GM12878 (cell line): Measurements from ENCODE around the gene EXOC7. TPM values are rescaled to one million over a fixed set of nuclear protein-coding genes. Genes with fewer than 3 reads are reported as not detected.

ENCODE experiments used
- ATAC-seq: fragments of 200-7000 bp; cut with Tn5 transposase; 3 replicates; pipeline ENCODE4 v1.9.1; 2020; ENCODE audit warnings: mild to moderate bottlenecking, moderate library complexity
- BruUV-seq: library from RNA; stranded (reverse); fragments of 400-500 nt; replicated peaks from 2 replicates; lab custom pipeline; 2021; lab: Mats Ljungman, UMichigan
- CTCF ChIA-PET: fragments of 300-600 bp; sonication (Branson Sonifier 250); formaldehyde crosslinking; extraction: SDS; loops from one replicate; lab custom pipeline; 2021; ENCODE audit warnings: inconsistent platforms; lab: Yijun Ruan, JAX
- POLR2A ChIA-PET: fragments of 350-600 bp; formaldehyde crosslinking; extraction: SDS; loops from one replicate; lab custom pipeline; 2021; ENCODE audit warnings: inconsistent platforms; lab: Charles Lee
- RAD21 ChIA-PET: fragments of 300-600 bp; sonication (Branson Sonifier 250); formaldehyde crosslinking; loops from one replicate; lab custom pipeline; 2023; ENCODE audit warnings: antibody characterized with exemption; ENCODE audit not compliant: unreplicated experiment; lab: Charles Lee
- SMC1A ChIA-PET: fragments of 300-600 bp; sonication (Branson Sonifier 250); formaldehyde crosslinking; loops from one replicate; lab custom pipeline; 2023; ENCODE audit not compliant: unreplicated experiment, uncharacterized antibody; lab: Charles Lee
- DNase-seq: peaks from one replicate; pipeline ENCODE4 v3.0.0-alpha.2; 2011; ENCODE audit warnings: low read depth, low spot score
- FAIRE-seq: peaks from 3 replicates; lab custom pipeline; 2011; peaks lifted over from hg19 to GRCh38; lab: Jason Lieb, UNC
- H2AFZ ChIP-seq: 2 replicates; pipeline ENCODE4 v1.6.0; 2011; ENCODE audit warnings: low read depth, low read length, control low read depth; ENCODE audit not compliant: control insufficient read depth
- H3K27ac ChIP-seq: 2 replicates; pipeline ENCODE4 v1.5.1; 2011; ENCODE audit warnings: control low read depth; ENCODE audit not compliant: control insufficient read depth, insufficient read depth
- H3K27me3 ChIP-seq, 2 experiments: replicated peaks in 1 of 2; 2 replicates each; pipeline versions ENCODE4 v1.6.0 to v1.6.1; 2011; ENCODE audit warnings: low read length in 1 of 2; ENCODE audit not compliant: control insufficient read depth in 2 of 2, insufficient read depth in 2 of 2
- H3K36me3 ChIP-seq, 2 experiments: 2 replicates each; pipeline ENCODE4 v1.5.1; 2011; ENCODE audit warnings: low read length in 1 of 2; ENCODE audit not compliant: control insufficient read depth in 2 of 2, insufficient read depth in 2 of 2
- H3K4me1 ChIP-seq: 2 replicates; pipeline ENCODE4 v1.6.1; 2011; ENCODE audit warnings: mild to moderate bottlenecking, low read length, moderate library complexity, mixed read lengths; ENCODE audit not compliant: control insufficient read depth, insufficient read depth
- H3K4me2 ChIP-seq: 2 replicates; pipeline ENCODE4 v1.6.0; 2011; ENCODE audit warnings: control low read depth; ENCODE audit not compliant: control insufficient read depth, insufficient read depth
- H3K4me3 ChIP-seq: fragments of 200-600 bp; sonication (generic); 2 replicates; pipeline ENCODE4 v1.5.1; 2016
- H3K79me2 ChIP-seq: 2 replicates; pipeline ENCODE4 v1.6.0; 2011; ENCODE audit warnings: low read length; ENCODE audit not compliant: control insufficient read depth, insufficient read depth
- H3K9ac ChIP-seq: 2 replicates; pipeline ENCODE4 v1.8.0; 2011; ENCODE audit warnings: low read length, control low read depth, mixed read lengths; ENCODE audit not compliant: control insufficient read depth, insufficient read depth
- H3K9me3 ChIP-seq: replicated peaks from 3 replicates; pipeline ENCODE4 v1.5.1; 2011; ENCODE audit warnings: mild to moderate bottlenecking, low read length; ENCODE audit not compliant: control insufficient read depth, insufficient read depth
- H4K20me1 ChIP-seq: 2 replicates; pipeline ENCODE4 v1.6.0; 2011; ENCODE audit not compliant: control insufficient read depth, insufficient read depth
- ASH2L ChIP-seq: fragments of 300-600, 200-600 bp; sonication (generic); IDR thresholded peaks from 2 replicates; pipeline ENCODE4 v1.6.1; 2017; ENCODE audit warnings: low read depth, mild to moderate bottlenecking, borderline replicate concordance
- CREB1 ChIP-seq: IDR thresholded peaks from 2 replicates; pipeline ENCODE4 v1.6.1; 2012; ENCODE audit warnings: low read depth, mild to moderate bottlenecking, inconsistent platforms
- DPF2 ChIP-seq: fragments of 450-650 bp; IDR thresholded peaks from 2 replicates; pipeline ENCODE4 v1.6.1; 2017; ENCODE audit warnings: mild to moderate bottlenecking
- FOXK2 ChIP-seq: fragments of 450-650 bp; IDR thresholded peaks from 2 replicates; pipeline ENCODE4 v1.6.1; 2017; ENCODE audit warnings: mild to moderate bottlenecking, moderate library complexity
- IKZF2 ChIP-seq, 2 experiments: fragments of 450-650 bp; IDR thresholded peaks; 2 replicates each; pipeline ENCODE4 v1.6.1; 2017; ENCODE audit warnings: mild to moderate bottlenecking in 2 of 2, moderate library complexity in 2 of 2
- LARP7 ChIP-seq: fragments of 450-650 bp; IDR thresholded peaks from 2 replicates; pipeline ENCODE4 v1.6.1; 2017; ENCODE audit warnings: mild to moderate bottlenecking
- MEF2A ChIP-seq: IDR thresholded peaks from 2 replicates; pipeline ENCODE4 v1.6.1; 2011; ENCODE audit warnings: low read depth, mild to moderate bottlenecking, low read length, moderate library complexity; ENCODE audit not compliant: insufficient read depth
- MEF2B ChIP-seq: fragments of 450-650 bp; IDR thresholded peaks from 2 replicates; pipeline ENCODE4 v1.6.1; 2018; ENCODE audit warnings: mild to moderate bottlenecking, moderate library complexity; ENCODE audit not compliant: partially characterized antibody, poor library complexity, severe bottlenecking
- NR2F1 ChIP-seq: fragments of 450-650 bp; conservative IDR thresholded peaks from 2 replicates; pipeline ENCODE4 v1.6.1; 2017; ENCODE audit warnings: mild to moderate bottlenecking
- POLR2A ChIP-seq: IDR thresholded peaks from 2 replicates; pipeline ENCODE4 v1.6.1; 2011; ENCODE audit warnings: low read depth, mild to moderate bottlenecking, low read length
- POLR2AphosphoS2 ChIP-seq: IDR thresholded peaks from 2 replicates; pipeline ENCODE4 v1.6.1; 2011; ENCODE audit warnings: low read depth, mild to moderate bottlenecking, low read length, improper control_type of control experiment, moderate library complexity
- STAT3 ChIP-seq: IDR thresholded peaks from 2 replicates; pipeline ENCODE4 v1.6.1; 2011; ENCODE audit warnings: low read depth, low read length, improper control_type of control experiment
- WGBS: methylation state at CpG from one replicate; pipeline ENCODE4 v1.1.6; 2016; ENCODE audit warnings: low lambda C conversion rate; ENCODE audit not compliant: insufficient replicate concordance, insufficient coverage; ENCODE audit errors: missing lambda C conversion rate; 5-methylcytosine and 5-hydroxymethylcytosine counted together
- in situ Hi-C: fragments of 300-500 bp; cut with MboI; formaldehyde crosslinking; loops from 9 replicates; pipeline ENCODE4 v1.14.3; 2018; ENCODE audit warnings: mixed read lengths
- intact Hi-C: fragments of 100-400 bp; cut with micrococcal nuclease; formaldehyde crosslinking; loops from one replicate; pipeline ENCODE4 v1.14.2; 2022; ENCODE audit not compliant: unreplicated experiment
- polyA plus RNA-seq, 11 experiments: library from polyadenylated mRNA; depleted of rRNA in 4 of 11; unstranded in 6 of 11; stranded (reverse) in 5 of 11; fragments of >200 nt; fragmentation: Nextera tagmentation in 4 of 11; fragmentation: Illumina TruSeq in 1 of 11; extraction: Ambion mirVana in 4 of 11; extraction: Trizol in 1 of 11; gene quantifications; 1 replicate in 1 of 11; 2 replicates in 10 of 11; pipeline versions ENCODE4 v1.2.1 to v1.2.3, GENCODE V29; 2011 to 2016; ENCODE audit warnings: inconsistent platforms in 2 of 11, missing spikeins in 2 of 11, low read depth in 1 of 11
- total RNA-seq, 4 experiments: library from RNA; depleted of rRNA in 3 of 4; stranded (reverse); fragments of >200 nt in 3 of 4; fragmentation: Illumina TruSeq in 1 of 4; extraction: Trizol in 1 of 4; gene quantifications; 2 replicates each; pipeline versions ENCODE4 v1.2.1 to v1.2.3, GENCODE V29; 2013 to 2021
- TF ChIP-seq, protein P1 (sequence below): fragments of 450-650 bp; formaldehyde crosslinking; IDR thresholded peaks from 2 replicates; pipeline ENCODE4 v1.4.0; 2020; ENCODE audit warnings: mild to moderate bottlenecking, moderate library complexity
- TF ChIP-seq, protein P2 (sequence below): fragments of 450-650 bp; IDR thresholded peaks from 2 replicates; pipeline ENCODE4 v1.6.1; 2014; ENCODE audit warnings: mild to moderate bottlenecking
- TF ChIP-seq, protein P3 (sequence below): fragments of 450-650 bp; IDR thresholded peaks from 2 replicates; pipeline ENCODE4 v1.6.1; 2017; ENCODE audit warnings: low read depth, mild to moderate bottlenecking, moderate library complexity

The EXOC7 gene
- total and polyA plus RNA-seq, 10 of the 15 experiments (the other 5 are each of a cell fraction or from before 2014, with no cell fraction given) = 18.8 to 71.3 (median 48.2) TPM

DNA sequence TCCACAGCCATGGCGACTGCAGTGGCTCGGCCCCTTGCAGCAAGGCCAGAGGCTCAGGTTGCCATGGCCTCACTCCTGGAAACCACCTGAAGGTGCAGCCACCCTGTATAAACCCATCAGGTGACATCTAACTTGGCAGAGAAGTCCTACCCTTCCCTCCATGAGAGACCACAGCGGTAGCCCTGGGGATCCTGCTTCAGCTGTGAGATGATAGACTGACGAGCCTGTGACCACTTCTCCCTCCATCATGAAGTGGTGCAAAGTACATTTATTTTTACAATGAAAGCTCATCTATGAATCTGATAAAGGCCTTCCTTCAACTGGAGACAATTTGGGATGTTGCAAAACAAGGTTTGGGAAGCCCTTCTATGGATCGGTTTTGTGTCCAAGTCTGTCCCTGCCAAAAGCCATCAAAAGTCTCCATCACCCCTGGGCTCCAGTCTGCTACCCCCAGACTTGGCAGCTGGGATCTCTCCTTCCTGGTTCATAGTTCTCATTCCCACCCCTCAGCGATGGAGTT lies 22.8 kb downstream of the EXOC7 start (continued):
- TF ChIP-seq, protein P1, sequence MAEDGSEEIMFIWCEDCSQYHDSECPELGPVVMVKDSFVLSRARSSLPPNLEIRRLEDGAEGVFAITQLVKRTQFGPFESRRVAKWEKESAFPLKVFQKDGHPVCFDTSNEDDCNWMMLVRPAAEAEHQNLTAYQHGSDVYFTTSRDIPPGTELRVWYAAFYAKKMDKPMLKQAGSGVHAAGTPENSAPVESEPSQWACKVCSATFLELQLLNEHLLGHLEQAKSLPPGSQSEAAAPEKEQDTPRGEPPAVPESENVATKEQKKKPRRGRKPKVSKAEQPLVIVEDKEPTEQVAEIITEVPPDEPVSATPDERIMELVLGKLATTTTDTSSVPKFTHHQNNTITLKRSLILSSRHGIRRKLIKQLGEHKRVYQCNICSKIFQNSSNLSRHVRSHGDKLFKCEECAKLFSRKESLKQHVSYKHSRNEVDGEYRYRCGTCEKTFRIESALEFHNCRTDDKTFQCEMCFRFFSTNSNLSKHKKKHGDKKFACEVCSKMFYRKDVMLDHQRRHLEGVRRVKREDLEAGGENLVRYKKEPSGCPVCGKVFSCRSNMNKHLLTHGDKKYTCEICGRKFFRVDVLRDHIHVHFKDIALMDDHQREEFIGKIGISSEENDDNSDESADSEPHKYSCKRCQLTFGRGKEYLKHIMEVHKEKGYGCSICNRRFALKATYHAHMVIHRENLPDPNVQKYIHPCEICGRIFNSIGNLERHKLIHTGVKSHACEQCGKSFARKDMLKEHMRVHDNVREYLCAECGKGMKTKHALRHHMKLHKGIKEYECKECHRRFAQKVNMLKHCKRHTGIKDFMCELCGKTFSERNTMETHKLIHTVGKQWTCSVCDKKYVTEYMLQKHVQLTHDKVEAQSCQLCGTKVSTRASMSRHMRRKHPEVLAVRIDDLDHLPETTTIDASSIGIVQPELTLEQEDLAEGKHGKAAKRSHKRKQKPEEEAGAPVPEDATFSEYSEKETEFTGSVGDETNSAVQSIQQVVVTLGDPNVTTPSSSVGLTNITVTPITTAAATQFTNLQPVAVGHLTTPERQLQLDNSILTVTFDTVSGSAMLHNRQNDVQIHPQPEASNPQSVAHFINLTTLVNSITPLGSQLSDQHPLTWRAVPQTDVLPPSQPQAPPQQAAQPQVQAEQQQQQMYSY = no peak
- TF ChIP-seq NR2F1 (no peak), FOXK2 (no peak), STAT3 (no peak), CREB1 (no peak), IKZF2 (IDR thresholded peaks at IDR 0.05) (no peak)
- TF ChIP-seq, all 136 proteins: peak for 0

DNA sequence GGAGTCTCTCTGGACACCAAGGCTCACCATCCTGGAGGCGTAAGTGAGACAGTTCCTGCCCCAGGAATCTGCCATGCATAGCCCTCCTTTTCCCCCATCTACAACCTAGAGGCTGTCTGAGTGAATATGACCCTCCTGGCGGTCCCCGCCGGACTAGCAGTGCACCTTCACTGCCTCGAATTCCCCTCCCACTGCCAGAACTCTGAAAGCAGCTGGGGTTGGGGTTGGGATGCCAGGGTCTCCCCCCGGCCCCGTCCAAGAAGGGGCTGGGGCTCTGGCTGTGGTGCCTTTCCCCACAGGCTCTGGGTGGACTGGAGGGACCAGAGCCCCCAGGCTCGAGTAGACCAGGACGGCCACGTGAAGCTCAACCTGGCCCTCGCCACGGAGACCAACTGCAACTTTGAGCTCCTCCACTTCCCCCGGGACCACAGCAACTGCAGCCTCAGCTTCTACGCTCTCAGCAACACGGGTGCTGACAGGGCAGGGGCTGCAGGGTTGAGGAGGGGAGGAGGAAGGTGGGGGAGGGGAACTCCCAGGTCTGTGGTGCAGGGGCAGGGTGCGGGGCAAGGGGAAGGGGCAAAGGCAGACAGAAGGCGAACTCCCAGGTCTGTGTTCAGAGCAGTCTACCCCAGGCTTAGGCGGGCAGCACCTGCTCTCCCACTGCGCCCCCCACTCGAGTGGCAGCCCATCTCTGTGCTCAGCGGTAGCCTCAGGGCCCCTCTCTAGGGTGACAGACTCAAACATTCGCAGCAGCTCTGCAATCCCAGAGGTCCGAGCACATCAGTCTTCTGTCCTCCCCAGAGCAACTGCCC lies 23.4 kb downstream of the EXOC7 start:
- SMC1A ChIA-PET = no interaction called here
- H3K27me3 ChIP-seq = peaks cover 7 to 21% of the 10 kb centered on the region in 2 experiments; a peak in 3 of 4 replicates
- FAIRE-seq (no peak), ATAC-seq (peak; percentile 39), DNase-seq (no peak)
- H3K4me1 ChIP-seq = no peaks in the 10 kb centered on the region
- WGBS = 9% methylated on average over 21 of the region's 23 CpGs
- H3K9ac ChIP-seq = no peak overlapping the region
- no peak overlapping the region for H3K4me3 ChIP-seq
- H3K4me2 ChIP-seq = no peak overlapping the region
- peaks cover 5 to 7% of the 10 kb centered on the region in 2 experiments; a peak in 3 of 4 replicates for H3K36me3 ChIP-seq
- intact Hi-C loops = no loop called here
- H3K79me2 ChIP-seq = no peaks in the 10 kb centered on the region
- no peak overlapping the region for H3K27ac ChIP-seq
- TF ChIP-seq ASH2L (no peak), POLR2A (peak; percentile 66), MEF2B (no peak), DPF2 (no peak), POLR2AphosphoS2 (peak; percentile 42; the same call in 1 of the 2 replicates), MEF2A (no peak), LARP7 (no peak)
- TF ChIP-seq, protein P2, sequence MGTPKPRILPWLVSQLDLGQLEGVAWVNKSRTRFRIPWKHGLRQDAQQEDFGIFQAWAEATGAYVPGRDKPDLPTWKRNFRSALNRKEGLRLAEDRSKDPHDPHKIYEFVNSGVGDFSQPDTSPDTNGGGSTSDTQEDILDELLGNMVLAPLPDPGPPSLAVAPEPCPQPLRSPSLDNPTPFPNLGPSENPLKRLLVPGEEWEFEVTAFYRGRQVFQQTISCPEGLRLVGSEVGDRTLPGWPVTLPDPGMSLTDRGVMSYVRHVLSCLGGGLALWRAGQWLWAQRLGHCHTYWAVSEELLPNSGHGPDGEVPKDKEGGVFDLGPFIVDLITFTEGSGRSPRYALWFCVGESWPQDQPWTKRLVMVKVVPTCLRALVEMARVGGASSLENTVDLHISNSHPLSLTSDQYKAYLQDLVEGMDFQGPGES = no peak
- TF ChIP-seq, protein P3, sequence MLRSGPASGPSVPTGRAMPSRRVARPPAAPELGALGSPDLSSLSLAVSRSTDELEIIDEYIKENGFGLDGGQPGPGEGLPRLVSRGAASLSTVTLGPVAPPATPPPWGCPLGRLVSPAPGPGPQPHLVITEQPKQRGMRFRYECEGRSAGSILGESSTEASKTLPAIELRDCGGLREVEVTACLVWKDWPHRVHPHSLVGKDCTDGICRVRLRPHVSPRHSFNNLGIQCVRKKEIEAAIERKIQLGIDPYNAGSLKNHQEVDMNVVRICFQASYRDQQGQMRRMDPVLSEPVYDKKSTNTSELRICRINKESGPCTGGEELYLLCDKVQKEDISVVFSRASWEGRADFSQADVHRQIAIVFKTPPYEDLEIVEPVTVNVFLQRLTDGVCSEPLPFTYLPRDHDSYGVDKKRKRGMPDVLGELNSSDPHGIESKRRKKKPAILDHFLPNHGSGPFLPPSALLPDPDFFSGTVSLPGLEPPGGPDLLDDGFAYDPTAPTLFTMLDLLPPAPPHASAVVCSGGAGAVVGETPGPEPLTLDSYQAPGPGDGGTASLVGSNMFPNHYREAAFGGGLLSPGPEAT = no peak
- TF ChIP-seq, all 136 proteins: peak for 2
- CTCF ChIA-PET = interaction anchor here (0.6 to 1.1 kb wide), 2 partner anchors 40 to 66 kb away, joined by 3 read pairs; no protein-coding TSS in a partner anchor
- in situ Hi-C loops = no loop called here
- POLR2A ChIA-PET = interaction anchor here (0.6 to 1.4 kb wide), 2 partner anchors 17 to 278 kb away, joined by 4 to 5 read pairs; no protein-coding TSS in a partner anchor
- H4K20me1 ChIP-seq = no peaks in the 10 kb centered on the region
- no peak overlapping the region for H2AFZ ChIP-seq
- no TSS peak for BruUV-seq
- H3K9me3 ChIP-seq = no peaks in the 10 kb centered on the region
- RAD21 ChIA-PET = no interaction called here
